H1 (cell line): ENCODE measurements around the gene PACSIN1. TPM values are rescaled to one million over a fixed set of nuclear protein-coding genes. Genes with fewer than 3 reads are reported as not detected.
"Not testable (repeated sequence)": the region's sequence is repeated elsewhere in the genome, so short reads cannot be mapped to it uniquely, and the experiment has no call there.

ENCODE experiments used
- CTCF ChIA-PET: fragments of 300-600 bp; sonication (Branson Sonifier 250); formaldehyde crosslinking; loops from one replicate; lab custom pipeline; 2021; ENCODE audit not compliant: partially characterized antibody; lab: Charles Lee
- POLR2A ChIA-PET: fragments of 300-600 bp; sonication (Branson Sonifier 250); formaldehyde crosslinking; loops from one replicate; lab custom pipeline; 2021; ENCODE audit warnings: inconsistent platforms; ENCODE audit not compliant: partially characterized antibody; lab: Charles Lee
- DNase-seq, 2 experiments: peaks; one replicate each; pipeline versions ENCODE4 v3.0.0 to v3.0.0-alpha.2; 2010 to 2022; ENCODE audit warnings: low spot score in 2 of 2, low read depth in 1 of 2, mixed read lengths in 1 of 2
- FAIRE-seq: peaks from 2 replicates; lab custom pipeline; 2011; peaks lifted over from hg19 to GRCh38; lab: Jason Lieb, UNC
- H2AFZ ChIP-seq: 2 replicates; pipeline ENCODE4 v1.8.1; 2012; ENCODE audit warnings: low read length, inconsistent platforms
- H2AK5ac ChIP-seq: 2 replicates; pipeline ENCODE4 v1.6.1; 2013; ENCODE audit warnings: low read depth, low read length
- H2BK120ac ChIP-seq: replicated peaks from 2 replicates; pipeline ENCODE3; 2013; ENCODE audit warnings: low read depth, low read length, inconsistent platforms
- H2BK12ac ChIP-seq: 2 replicates; pipeline ENCODE4 v1.6.1; 2013; ENCODE audit warnings: low read depth, low read length
- H2BK15ac ChIP-seq: 2 replicates; pipeline ENCODE4 v1.6.1; 2013; ENCODE audit warnings: low read length
- H2BK20ac ChIP-seq: 2 replicates; pipeline ENCODE4 v1.6.1; 2013; ENCODE audit warnings: low read length
- H2BK5ac ChIP-seq: 2 replicates; pipeline ENCODE4 v1.6.1; 2013; ENCODE audit warnings: low read depth, low read length
- H3K14ac ChIP-seq: 2 replicates; pipeline ENCODE4 v1.6.1; 2013; ENCODE audit warnings: inconsistent platforms; ENCODE audit not compliant: insufficient read length
- H3K18ac ChIP-seq: 2 replicates; pipeline ENCODE4 v1.6.1; 2013; ENCODE audit warnings: low read length; ENCODE audit errors: extremely low read depth
- H3K23ac ChIP-seq: 2 replicates; pipeline ENCODE4 v1.6.1; 2013; ENCODE audit warnings: inconsistent platforms; ENCODE audit not compliant: insufficient read length
- H3K23me2 ChIP-seq: 2 replicates; pipeline ENCODE4 v1.6.1; 2013; ENCODE audit warnings: low read depth, low read length
- H3K27ac ChIP-seq: 2 replicates; pipeline ENCODE4 v1.6.1; 2011; ENCODE audit warnings: low read depth, low read length, inconsistent platforms
- H3K27me3 ChIP-seq, 4 experiments: replicated peaks in 1 of 4; 1 replicate in 1 of 4; 2 replicates in 3 of 4; pipeline versions ENCODE4 v1.6.1 to v1.8.1; 2011 to 2013; ENCODE audit warnings: low read length in 3 of 4, mild to moderate bottlenecking in 3 of 4, inconsistent platforms in 2 of 4, mixed read lengths in 2 of 4, moderate library complexity in 1 of 4; ENCODE audit not compliant: control insufficient read depth in 3 of 4, insufficient read depth in 3 of 4; ENCODE audit errors: extremely low read depth in 1 of 4
- H3K36me3 ChIP-seq, 4 experiments: 2 replicates each; pipeline versions ENCODE4 v1.6.1 to v1.8.1; 2011 to 2013; ENCODE audit warnings: mild to moderate bottlenecking in 4 of 4, low read length in 3 of 4, moderate library complexity in 2 of 4, control low read depth in 1 of 4, inconsistent platforms in 1 of 4; ENCODE audit not compliant: insufficient read depth in 4 of 4, control insufficient read depth in 2 of 4
- H3K4ac ChIP-seq: replicated peaks from 2 replicates; pipeline ENCODE3; 2013; ENCODE audit warnings: low read length, low read depth, mixed read lengths, inconsistent platforms; ENCODE audit not compliant: insufficient read length
- H3K4me1 ChIP-seq, 4 experiments: replicated peaks in 1 of 4; 1 replicate in 1 of 4; 2 replicates in 3 of 4; pipeline versions ENCODE4 v1.6.1 to v1.8.1; 2011 to 2013; ENCODE audit warnings: low read length in 3 of 4, inconsistent platforms in 2 of 4, mixed read lengths in 1 of 4; ENCODE audit not compliant: insufficient read depth in 4 of 4, control insufficient read depth in 3 of 4
- H3K4me2 ChIP-seq, 2 experiments: 2 replicates each; pipeline versions ENCODE4 v1.6.1 to v1.8.1; 2011 to 2013; ENCODE audit warnings: low read depth in 2 of 2, low read length in 2 of 2, control low read depth in 1 of 2, inconsistent platforms in 1 of 2, mild to moderate bottlenecking in 1 of 2; ENCODE audit not compliant: insufficient read depth in 1 of 2
- H3K4me3 ChIP-seq, 4 experiments: fragments of 200-600, 300-600 bp in 1 of 4; sonication (generic), shearing (Covaris generic), sonication (Bioruptor Twin) in 1 of 4; 2 replicates each; pipeline versions ENCODE4 v1.5.1 to v1.8.1; 2011 to 2016; ENCODE audit warnings: low read length in 4 of 4, low read depth in 3 of 4, control low read depth in 2 of 4, inconsistent platforms in 2 of 4, mild to moderate bottlenecking in 2 of 4, mixed read lengths in 1 of 4, moderate library complexity in 1 of 4; ENCODE audit not compliant: insufficient read depth in 2 of 4; ENCODE audit errors: extremely low read depth in 1 of 4
- H3K56ac ChIP-seq: replicated peaks from 2 replicates; pipeline ENCODE3; 2013; ENCODE audit warnings: low read depth, mild to moderate bottlenecking, mixed read lengths, low read length, inconsistent platforms; ENCODE audit not compliant: insufficient read length
- H3K79me1 ChIP-seq: 2 replicates; pipeline ENCODE4 v1.6.1; 2013; ENCODE audit warnings: low read depth, low read length, control low read depth
- H3K79me2 ChIP-seq, 2 experiments: 2 replicates each; pipeline versions ENCODE4 v1.6.1 to v1.8.1; 2012 to 2013; ENCODE audit warnings: low read length in 2 of 2, mild to moderate bottlenecking in 2 of 2, inconsistent platforms in 1 of 2; ENCODE audit not compliant: insufficient read depth in 2 of 2, control insufficient read depth in 1 of 2
- H3K9ac ChIP-seq, 4 experiments: replicated peaks in 1 of 4; 1 replicate in 1 of 4; 2 replicates in 3 of 4; pipeline versions ENCODE4 v1.6.1 to v1.8.1; 2011 to 2013; ENCODE audit warnings: low read depth in 3 of 4, low read length in 3 of 4, control low read depth in 2 of 4, mild to moderate bottlenecking in 2 of 4, moderate library complexity in 2 of 4, inconsistent platforms in 1 of 4; ENCODE audit errors: extremely low read depth in 1 of 4
- H3K9me3 ChIP-seq, 2 experiments: 2 replicates each; pipeline versions ENCODE4 v1.6.1 to v1.8.1; 2012 to 2013; ENCODE audit warnings: mild to moderate bottlenecking in 2 of 2, moderate library complexity in 2 of 2, control low read depth in 1 of 2, inconsistent platforms in 1 of 2, low read depth in 1 of 2, low read length in 1 of 2, mixed read lengths in 1 of 2; ENCODE audit not compliant: insufficient read depth in 2 of 2
- H4K20me1 ChIP-seq, 2 experiments: replicated peaks in 1 of 2; 2 replicates each; pipeline versions ENCODE3 to v1.8.1; 2011 to 2013; ENCODE audit warnings: inconsistent platforms in 2 of 2, low read length in 2 of 2, mild to moderate bottlenecking in 1 of 2; ENCODE audit not compliant: insufficient read depth in 2 of 2, control insufficient read depth in 1 of 2
- H4K5ac ChIP-seq: 2 replicates; pipeline ENCODE4 v1.6.1; 2013; ENCODE audit warnings: low read length, low read depth, mixed read lengths, inconsistent platforms; ENCODE audit not compliant: insufficient read length
- H4K8ac ChIP-seq: 2 replicates; pipeline ENCODE4 v1.8.0; 2013; ENCODE audit warnings: mild to moderate bottlenecking, moderate library complexity, low read length, inconsistent platforms; ENCODE audit not compliant: insufficient read depth; ENCODE audit errors: extremely low read depth
- H4K91ac ChIP-seq: replicated peaks from 2 replicates; pipeline ENCODE3; 2013; ENCODE audit warnings: low read length, mixed read lengths, inconsistent platforms; ENCODE audit not compliant: insufficient read length
- WGBS, 2 experiments: shearing (Covaris generic) in 1 of 2; methylation state at CpG; one replicate each; pipeline versions ENCODE4 v1.1.6 to v1.1.7; 2013 to 2015; ENCODE audit warnings: low lambda C conversion rate in 2 of 2, mixed read lengths in 2 of 2, inconsistent platforms in 1 of 2, low coverage in 1 of 2, missing lambda C conversion rate in 1 of 2; ENCODE audit not compliant: insufficient replicate concordance in 2 of 2, insufficient coverage in 1 of 2, insufficient read length in 1 of 2; ENCODE audit errors: extremely low coverage in 1 of 2, missing lambda C conversion rate in 1 of 2; 5-methylcytosine and 5-hydroxymethylcytosine counted together
- polyA plus RNA-seq, 7 experiments: library from polyadenylated mRNA; depleted of rRNA in 3 of 7; stranded (reverse) in 5 of 7; unstranded in 2 of 7; fragments of >200 nt in 5 of 7; fragments of 200-250 nt in 2 of 7; gene quantifications; 1 replicate in 5 of 7; 2 replicates in 1 of 7; 4 replicates in 1 of 7; pipeline versions ENCODE4 v1.2.1 to v1.2.3, GENCODE V29; 2011 to 2013; ENCODE audit warnings: missing spikeins in 2 of 7, mixed read lengths in 2 of 7
- total RNA-seq: library from RNA; stranded (reverse); fragmentation: NEBNext Ultra II Directional; extraction: Animal tissue kit (Norgen Biotek cat#: 25700); gene quantifications from 2 replicates; pipeline ENCODE4 v1.2.1, GENCODE V29; 2021

Gene PACSIN1
- total and polyA plus RNA-seq, 2 of the 8 experiments (the other 6 are each of a cell fraction or from before 2014, with no cell fraction given), result 5.9 to 11.1 TPM

DNA sequence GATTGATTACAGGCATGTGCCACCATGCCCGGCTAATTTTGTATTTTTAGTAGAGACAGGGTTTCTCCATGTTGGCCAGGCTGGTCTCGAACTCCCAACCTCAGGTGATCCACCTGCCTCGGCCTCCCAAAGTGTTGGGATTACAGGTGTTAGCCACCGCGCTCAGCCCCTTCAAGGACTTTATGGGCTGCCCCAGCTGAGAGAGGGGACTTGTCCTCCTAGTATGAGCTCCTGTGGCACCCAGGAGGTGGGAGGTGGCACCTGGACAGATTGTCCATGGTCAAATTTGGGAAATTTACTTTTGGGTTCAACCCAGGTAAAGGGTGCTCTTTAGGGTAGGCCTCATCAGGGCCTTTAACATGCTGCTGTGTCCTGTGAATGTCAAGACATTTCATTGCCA lies 17.9 kb downstream of the PACSIN1 start:
- H2BK12ac ChIP-seq, FAIRE-seq, H3K4me2 ChIP-seq, H3K4me3 ChIP-seq, H3K23ac ChIP-seq, H4K5ac ChIP-seq, H2AFZ ChIP-seq, DNase-seq, H2BK15ac ChIP-seq, H3K9ac ChIP-seq, H2AK5ac ChIP-seq, H3K18ac ChIP-seq, H3K9me3 ChIP-seq, H3K4me1 ChIP-seq, H3K79me1 ChIP-seq, H3K23me2 ChIP-seq, H3K27ac ChIP-seq, H3K36me3 ChIP-seq, H4K91ac ChIP-seq, H3K79me2 ChIP-seq, H2BK120ac ChIP-seq, H2BK20ac ChIP-seq, H2BK5ac ChIP-seq, H3K27me3 ChIP-seq, H3K4ac ChIP-seq, H4K20me1 ChIP-seq, H3K56ac ChIP-seq, H4K8ac ChIP-seq, H3K14ac ChIP-seq: not testable (repeated sequence)
- WGBS, 2 experiments, result 87% methylated on average over 5 of the region's 5 CpGs; no CpG with 5 or more reads in 1 of the 2 experiments
- ChIA-PET CTCF (interaction anchor here (0.6 to 1.8 kb wide), 4 partner anchors 24 to 202 kb away, joined by 3 to 9 read pairs (median 4); no protein-coding TSS in a partner anchor), POLR2A (interaction anchor here (0.6 to 2.0 kb wide), 2 partner anchors 14 to 158 kb away, joined by 3 to 7 read pairs; no protein-coding TSS in a partner anchor)
